Activated T-cell treated with anti-CD3 and anti-CD28 coated beads, Interleukin-2, amount 50 U/mL, for 72 hours (primary cell): ENCODE measurements around the gene CHD9. TPM values are rescaled to one million over a fixed set of nuclear protein-coding genes. Genes with fewer than 3 reads are reported as not detected.
"Not testable (repeated sequence)": the region's sequence is repeated elsewhere in the genome, so short reads cannot be mapped to it uniquely, and the experiment has no call there.

Experiments used
- ATAC-seq, 2 donors: fragments of 150-1000 bp; cut with Tn5 transposase; replicated peaks in 1 of 2; 2 replicates each; pipeline ENCODE4 v1.10.0; 2021; ENCODE audit warnings: moderate library complexity in 2 of 2, mild to moderate bottlenecking in 1 of 2
- DNase-seq, 2 donors: peaks; one replicate each; pipeline ENCODE4 v3.0.0; 2021 to 2022; ENCODE audit warnings: mixed read lengths in 1 of 2
- H3K27ac Mint-ChIP-seq: one replicate; pipeline ENCODE4 v1.8.0; 2022; ENCODE audit warnings: mild to moderate bottlenecking, moderate library complexity, mixed read lengths
- H3K27me3 Mint-ChIP-seq: one replicate; pipeline ENCODE4 v1.8.0; 2022; ENCODE audit warnings: low read depth, mixed read lengths
- H3K36me3 Mint-ChIP-seq, 2 donors: one replicate each; pipeline ENCODE4 v1.8.0; 2022; ENCODE audit warnings: mixed read lengths in 2 of 2, mild to moderate bottlenecking in 1 of 2; ENCODE audit not compliant: insufficient read depth in 2 of 2
- H3K4me1 Mint-ChIP-seq: one replicate; pipeline ENCODE4 v1.8.0; 2022; ENCODE audit warnings: low read depth, mixed read lengths
- H3K4me3 Mint-ChIP-seq, 2 donors: one replicate each; pipeline ENCODE4 v1.8.0; 2022; ENCODE audit warnings: mild to moderate bottlenecking in 2 of 2, mixed read lengths in 2 of 2, moderate library complexity in 2 of 2
- H3K9me3 Mint-ChIP-seq, 2 donors: one replicate each; pipeline ENCODE4 v1.8.0; 2022; ENCODE audit warnings: mixed read lengths in 2 of 2
- total RNA-seq, 2 donors: library from RNA; stranded (reverse); gene quantifications; one replicate each; pipeline ENCODE4 v1.2.3, GENCODE V29; 2022

CHD9 gene
- total RNA-seq, 2 donors from 2014 or later = 16.7 to 17.4 TPM

- Mint-ChIP-seq H3K27ac (no peak overlapping the region), H3K9me3 (no peaks in the 10 kb centered on the region), H3K36me3 (peaks cover 2 to 8% of the 10 kb centered on the region in 2 donors), H3K4me1 (no peaks in the 10 kb centered on the region), H3K27me3 (no peaks in the 10 kb centered on the region), H3K4me3 (no peak overlapping the region)
- ATAC-seq = no peak
- no peak for DNase-seq
These were observed 181.1 kb downstream of the CHD9 start for GRCh38 chr16:53235851-53236250.

GRCh38 chr16:53249331-53249730 is 194.5 kb downstream of the CHD9 start:
- Mint-ChIP-seq H3K4me3 (no peak overlapping the region), H3K36me3 (peaks cover 3 to 9% of the 10 kb centered on the region in 2 donors), H3K27me3 (no peaks in the 10 kb centered on the region), H3K4me1 (no peaks in the 10 kb centered on the region), H3K27ac (no peak overlapping the region), H3K9me3 (no peaks in the 10 kb centered on the region)
- DNase-seq (no peak), ATAC-seq (no peak)

DNA sequence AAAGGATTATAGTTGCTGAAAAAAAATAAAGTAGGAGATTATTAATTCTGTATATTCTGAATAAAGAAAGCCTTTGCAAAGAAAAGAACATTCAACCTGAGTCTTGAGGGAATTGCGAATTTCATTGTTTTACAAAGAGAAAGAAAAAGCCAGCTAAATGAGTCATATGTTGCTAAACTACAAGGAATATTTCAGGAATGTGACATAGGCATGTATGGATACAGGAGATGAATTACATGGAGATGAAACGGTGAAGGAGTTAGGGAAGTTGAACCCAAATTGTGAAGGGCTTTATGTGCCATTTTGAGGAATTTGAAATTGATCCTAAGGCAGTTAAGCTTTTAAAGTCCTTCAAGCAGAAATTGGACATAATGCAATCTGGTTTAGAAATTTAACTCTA is 202.2 kb downstream of the CHD9 start:
- no peaks in the 10 kb centered on the region for H3K27me3 Mint-ChIP-seq
- H3K27ac Mint-ChIP-seq = no peak overlapping the region
- no peak overlapping the region for H3K4me3 Mint-ChIP-seq
- H3K4me1 Mint-ChIP-seq = no peaks in the 10 kb centered on the region
- DNase-seq = no peak
- peaks cover 0 to 2% of the 10 kb centered on the region in 2 donors for H3K9me3 Mint-ChIP-seq
- no peak for ATAC-seq
- peaks cover 5 to 13% of the 10 kb centered on the region in 2 donors for H3K36me3 Mint-ChIP-seq

DNA sequence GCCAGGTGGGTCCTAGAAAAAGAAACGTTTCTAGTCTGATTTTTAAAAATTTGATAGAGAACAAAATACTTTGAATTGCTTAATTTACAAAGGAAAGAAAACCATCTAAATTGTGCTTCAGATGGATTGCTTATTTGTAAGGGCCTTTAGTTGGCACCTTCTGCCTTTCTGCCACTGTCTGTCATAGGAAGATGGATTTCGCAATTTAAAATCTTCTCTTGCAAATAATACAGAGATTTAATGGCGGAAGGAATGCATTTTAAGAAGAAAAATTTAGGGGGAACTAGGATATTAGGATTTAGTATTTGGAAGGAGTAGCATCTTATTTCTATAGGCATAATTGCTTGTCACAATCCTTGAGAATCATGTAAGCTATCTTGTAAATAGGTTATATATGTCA is 204.0 kb downstream of the CHD9 start:
- no peak for DNase-seq
- H3K36me3 Mint-ChIP-seq = peaks cover 3 to 13% of the 10 kb centered on the region in 2 donors
- ATAC-seq = no peak
- no peak overlapping the region for H3K27ac Mint-ChIP-seq
- H3K27me3 Mint-ChIP-seq = no peaks in the 10 kb centered on the region
- H3K4me3 Mint-ChIP-seq = no peak overlapping the region
- H3K4me1 Mint-ChIP-seq = no peaks in the 10 kb centered on the region
- peaks cover 0 to 2% of the 10 kb centered on the region in 2 donors for H3K9me3 Mint-ChIP-seq

DNA sequence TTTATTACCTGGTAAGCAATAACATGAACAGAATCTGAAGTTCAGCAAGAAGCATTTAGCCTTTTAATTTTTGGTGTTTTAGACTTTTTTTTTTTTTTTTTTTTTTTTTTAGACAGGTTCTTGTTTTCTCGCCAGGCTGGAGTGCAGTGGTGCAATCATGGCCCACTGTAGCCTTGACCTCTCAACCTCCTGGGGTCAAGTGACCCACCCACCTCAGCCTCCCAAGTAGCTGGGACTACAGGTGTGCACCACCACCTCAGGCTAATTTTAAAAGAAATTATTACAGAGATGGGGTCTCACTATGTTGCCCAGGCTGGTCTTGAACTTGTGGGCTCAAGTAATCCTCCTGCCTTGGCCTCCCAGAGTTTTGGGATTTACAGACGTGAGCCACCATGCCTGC is 206.5 kb downstream of the CHD9 start:
- Mint-ChIP-seq H3K4me3 (no peak overlapping the region), H3K9me3 (peaks cover 0 to 2% of the 10 kb centered on the region in 2 donors), H3K4me1 (no peaks in the 10 kb centered on the region), H3K27me3 (no peaks in the 10 kb centered on the region), H3K36me3 (peaks cover 3 to 13% of the 10 kb centered on the region in 2 donors), H3K27ac (no peak overlapping the region)
- no peak for DNase-seq
- no peak for ATAC-seq

DNA sequence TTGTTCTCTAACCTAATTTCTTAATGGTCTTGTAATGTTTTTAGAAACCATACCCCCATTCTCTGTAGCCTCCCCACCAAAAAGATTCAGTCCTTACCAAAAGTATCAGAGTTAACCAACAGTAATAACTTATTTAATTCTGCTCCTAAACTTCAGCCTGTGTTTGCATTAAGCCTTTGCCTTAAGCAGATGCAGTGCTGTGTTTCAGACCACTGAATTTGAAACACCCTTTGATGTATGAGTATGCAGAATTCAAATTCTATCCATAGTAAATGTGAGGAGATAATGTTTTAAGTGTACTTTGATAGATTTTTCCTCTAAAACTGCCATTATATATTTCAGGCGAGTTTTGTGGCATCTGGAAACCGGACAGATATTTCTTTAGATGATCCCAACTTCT is 207.9 kb downstream of the CHD9 start:
- ATAC-seq (no peak), DNase-seq (no peak)
- Mint-ChIP-seq H3K4me1 (no peaks in the 10 kb centered on the region), H3K36me3 (peaks cover 3 to 9% of the 10 kb centered on the region in 2 donors), H3K27me3 (no peaks in the 10 kb centered on the region), H3K9me3 (peaks cover 0 to 2% of the 10 kb centered on the region in 2 donors), H3K4me3 (no peak overlapping the region), H3K27ac (no peak overlapping the region)

DNA sequence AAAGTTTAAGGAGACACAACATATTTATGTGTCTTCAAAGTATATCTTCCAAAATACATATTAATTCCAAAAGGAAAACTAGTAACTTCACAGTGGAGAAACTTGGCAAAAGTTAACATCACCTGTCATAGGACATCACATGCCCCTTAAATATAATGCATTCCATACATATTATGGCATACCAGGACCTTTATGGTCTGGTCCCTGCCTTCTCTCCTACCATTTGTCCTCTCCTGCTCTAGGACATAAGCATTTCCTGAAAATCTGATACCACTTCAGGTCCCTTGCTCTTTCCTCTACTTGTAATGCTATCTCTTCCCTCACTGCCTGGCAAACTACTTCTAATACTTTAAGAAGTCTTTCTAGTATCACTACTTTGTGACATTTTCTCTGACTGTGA is 211.4 kb downstream of the CHD9 start:
- no peak for DNase-seq
- no peaks in the 10 kb centered on the region for H3K4me1 Mint-ChIP-seq
- no peak overlapping the region for H3K4me3 Mint-ChIP-seq
- no peak overlapping the region for H3K27ac Mint-ChIP-seq
- H3K27me3 Mint-ChIP-seq = no peaks in the 10 kb centered on the region
- no peak for ATAC-seq
- peaks cover 2 to 7% of the 10 kb centered on the region in 2 donors for H3K36me3 Mint-ChIP-seq
- H3K9me3 Mint-ChIP-seq = no peaks in the 10 kb centered on the region

DNA sequence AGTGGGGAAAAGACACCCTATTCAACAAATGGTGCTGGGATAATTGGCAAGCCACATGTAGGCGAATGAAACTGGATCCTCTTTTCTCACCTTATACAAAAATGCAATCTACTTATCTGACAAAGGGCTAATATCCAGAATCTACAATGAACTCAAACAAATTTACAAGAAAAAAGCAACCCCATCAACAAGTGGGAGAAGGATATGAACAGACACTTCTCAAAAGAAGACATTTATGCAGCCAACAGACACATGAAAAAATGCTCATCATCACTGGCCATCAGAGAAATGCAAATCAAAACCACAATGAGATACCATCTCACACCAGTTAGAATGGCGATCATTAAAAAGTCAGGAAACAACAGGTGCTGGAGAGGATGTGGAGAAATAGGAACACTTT is 223.7 kb downstream of the CHD9 start:
- not testable (repeated sequence) for H3K9me3 Mint-ChIP-seq, DNase-seq, H3K27ac Mint-ChIP-seq, H3K4me1 Mint-ChIP-seq, H3K4me3 Mint-ChIP-seq, ATAC-seq, H3K36me3 Mint-ChIP-seq, H3K27me3 Mint-ChIP-seq

GRCh38 chr16:53281280-53281679 is 226.5 kb downstream of the CHD9 start:
- ATAC-seq = no peak
- DNase-seq = no peak
- no peaks in the 10 kb centered on the region for H3K4me1 Mint-ChIP-seq
- H3K27me3 Mint-ChIP-seq = no peaks in the 10 kb centered on the region
- no peak overlapping the region for H3K4me3 Mint-ChIP-seq
- H3K9me3 Mint-ChIP-seq = no peaks in the 10 kb centered on the region
- H3K27ac Mint-ChIP-seq = no peak overlapping the region
- peaks cover 3 to 9% of the 10 kb centered on the region in 2 donors for H3K36me3 Mint-ChIP-seq

DNA sequence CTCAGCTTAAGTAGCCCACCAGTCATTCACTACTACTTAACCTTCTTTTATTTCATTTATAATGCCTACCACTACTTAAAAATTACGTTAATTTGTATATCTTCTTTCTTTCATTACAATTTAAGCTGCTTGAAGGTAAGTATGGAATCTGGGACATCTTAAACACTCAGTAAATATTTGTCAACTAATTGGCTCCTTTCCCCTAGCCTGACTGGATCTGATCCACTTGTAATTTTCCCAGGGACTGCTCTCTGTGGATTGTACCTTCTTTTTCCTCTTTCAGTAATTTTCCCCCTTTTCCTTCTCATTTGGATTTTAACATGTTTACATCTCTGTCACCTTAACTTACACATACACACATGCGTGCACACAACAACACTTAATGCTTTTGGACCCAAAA is 227.1 kb downstream of the CHD9 start:
- Mint-ChIP-seq H3K4me1 (no peaks in the 10 kb centered on the region), H3K27ac (no peak overlapping the region)

GRCh38 chr16:53282328-53282727 is 227.5 kb downstream of the CHD9 start:
- ATAC-seq (no peak), DNase-seq (no peak)
- Mint-ChIP-seq H3K27me3 (no peaks in the 10 kb centered on the region), H3K27ac (no peak overlapping the region), H3K4me3 (no peak overlapping the region), H3K9me3 (no peaks in the 10 kb centered on the region), H3K4me1 (no peaks in the 10 kb centered on the region), H3K36me3 (peaks cover 1 to 9% of the 10 kb centered on the region in 2 donors)

More for the DNA sequence above, 227.1 kb downstream of the CHD9 start:
- DNase-seq = no peak
- no peaks in the 10 kb centered on the region for H3K9me3 Mint-ChIP-seq
- no peak overlapping the region for H3K4me3 Mint-ChIP-seq
- no peak for ATAC-seq
- peaks cover 3 to 9% of the 10 kb centered on the region in 2 donors for H3K36me3 Mint-ChIP-seq
- H3K27me3 Mint-ChIP-seq = no peaks in the 10 kb centered on the region

DNA sequence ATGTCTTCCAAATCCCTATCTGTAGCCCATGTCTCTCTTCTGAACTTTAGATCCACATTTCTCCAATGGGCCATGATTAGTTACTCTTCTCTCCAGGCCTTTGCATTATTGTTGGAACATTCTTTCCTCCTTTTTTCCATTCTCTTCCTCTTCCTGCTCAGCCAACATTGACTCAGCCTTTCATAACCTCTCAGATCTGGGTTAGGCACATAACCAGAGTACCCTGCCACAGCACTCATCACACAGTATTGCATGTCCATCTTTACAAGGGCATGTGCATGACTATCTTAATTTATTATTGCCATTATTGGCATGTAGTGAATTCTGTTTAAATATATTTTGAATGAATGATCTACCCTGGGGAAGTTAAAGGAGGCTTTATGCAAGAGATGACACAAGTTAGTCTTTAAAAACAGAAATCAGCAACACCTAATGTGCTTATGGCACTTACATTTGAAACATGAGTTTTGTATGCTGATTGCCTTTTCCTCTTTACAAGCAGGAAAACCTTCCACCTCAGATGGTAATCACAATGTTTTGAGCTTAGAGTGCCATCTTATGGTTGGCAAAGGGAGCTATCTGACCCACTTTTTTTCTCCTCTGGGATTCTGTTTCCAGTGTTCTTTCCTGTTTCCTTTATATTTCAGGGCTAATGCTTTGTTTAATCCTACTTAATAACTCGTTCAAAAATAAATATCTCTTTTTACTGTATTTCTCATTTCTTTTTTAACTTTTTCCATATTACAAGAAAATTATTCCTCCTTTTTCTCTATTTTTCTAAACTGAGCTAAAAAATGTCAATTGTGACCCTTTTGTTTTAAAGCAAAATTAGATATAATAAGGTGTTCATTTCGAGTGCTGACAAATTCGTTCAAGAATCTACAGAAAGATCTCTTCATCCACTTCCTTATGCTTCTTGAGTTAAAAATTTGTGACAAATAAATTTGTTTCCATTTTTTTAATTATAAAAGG is 228.5 kb downstream of the CHD9 start:
- H3K4me1 Mint-ChIP-seq = no peaks in the 10 kb centered on the region
- no peaks in the 10 kb centered on the region for H3K9me3 Mint-ChIP-seq
- ATAC-seq = no peak
- peaks cover 2 to 5% of the 10 kb centered on the region in 2 donors for H3K36me3 Mint-ChIP-seq
- H3K27me3 Mint-ChIP-seq = no peaks in the 10 kb centered on the region
- DNase-seq = no peak
- H3K27ac Mint-ChIP-seq = no peak overlapping the region
- no peak overlapping the region for H3K4me3 Mint-ChIP-seq

DNA sequence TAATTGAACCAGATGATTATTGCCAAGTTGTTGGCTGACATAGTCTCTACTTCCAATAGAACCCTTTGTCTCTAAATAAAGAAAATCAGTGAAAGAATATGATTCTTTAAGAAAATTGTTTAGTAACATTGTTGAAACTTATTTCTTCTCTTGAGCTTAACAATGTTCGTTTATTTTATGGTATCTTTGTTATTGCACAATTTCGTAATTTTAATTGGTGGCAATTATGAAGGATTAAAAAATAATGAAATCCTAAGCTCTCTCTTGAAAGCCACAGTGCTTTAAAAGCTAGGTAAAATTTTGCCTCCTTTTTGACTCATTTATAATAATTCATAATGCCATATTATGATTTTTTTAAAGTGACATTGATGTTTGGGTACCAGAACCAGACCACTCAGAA is 230.4 kb downstream of the CHD9 start:
- H3K27ac Mint-ChIP-seq = no peak overlapping the region
- peaks cover 3 to 4% of the 10 kb centered on the region in 2 donors for H3K36me3 Mint-ChIP-seq
- H3K4me3 Mint-ChIP-seq = no peak overlapping the region
- H3K27me3 Mint-ChIP-seq = no peaks in the 10 kb centered on the region
- H3K9me3 Mint-ChIP-seq = no peaks in the 10 kb centered on the region
- ATAC-seq (no peak), DNase-seq (no peak)
- H3K4me1 Mint-ChIP-seq = no peaks in the 10 kb centered on the region

GRCh38 chr16:53290520-53290919 is 235.7 kb downstream of the CHD9 start:
- H3K4me1 Mint-ChIP-seq = no peaks in the 10 kb centered on the region
- H3K27me3 Mint-ChIP-seq = no peaks in the 10 kb centered on the region
- no peak overlapping the region for H3K4me3 Mint-ChIP-seq
- H3K36me3 Mint-ChIP-seq = peaks cover 3 to 7% of the 10 kb centered on the region in 2 donors
- no peaks in the 10 kb centered on the region for H3K9me3 Mint-ChIP-seq
- ATAC-seq (no peak), DNase-seq (no peak)
- no peak overlapping the region for H3K27ac Mint-ChIP-seq
